H1 (cell line): ENCODE data around the gene STARD13. TPM values are rescaled to one million over a fixed set of nuclear protein-coding genes. Genes with fewer than 3 reads are reported as not detected.

Experiments used
- CTCF ChIA-PET: fragments of 300-600 bp; sonication (Branson Sonifier 250); formaldehyde crosslinking; loops from one replicate; lab custom pipeline; 2021; ENCODE audit not compliant: partially characterized antibody; lab: Charles Lee
- POLR2A ChIA-PET: fragments of 300-600 bp; sonication (Branson Sonifier 250); formaldehyde crosslinking; loops from one replicate; lab custom pipeline; 2021; ENCODE audit warnings: inconsistent platforms; ENCODE audit not compliant: partially characterized antibody; lab: Charles Lee
- DNase-seq, 2 experiments: peaks; one replicate each; pipeline versions ENCODE4 v3.0.0 to v3.0.0-alpha.2; 2010 to 2022; ENCODE audit warnings: low spot score in 2 of 2, low read depth in 1 of 2, mixed read lengths in 1 of 2
- FAIRE-seq: peaks from 2 replicates; lab custom pipeline; 2011; peaks lifted over from hg19 to GRCh38; lab: Jason Lieb, UNC
- H2AFZ ChIP-seq: 2 replicates; pipeline ENCODE4 v1.8.1; 2012; ENCODE audit warnings: low read length, inconsistent platforms
- H2AK5ac ChIP-seq: 2 replicates; pipeline ENCODE4 v1.6.1; 2013; ENCODE audit warnings: low read depth, low read length
- H2BK120ac ChIP-seq: replicated peaks from 2 replicates; pipeline ENCODE3; 2013; ENCODE audit warnings: low read depth, low read length, inconsistent platforms
- H2BK12ac ChIP-seq: 2 replicates; pipeline ENCODE4 v1.6.1; 2013; ENCODE audit warnings: low read depth, low read length
- H2BK15ac ChIP-seq: 2 replicates; pipeline ENCODE4 v1.6.1; 2013; ENCODE audit warnings: low read length
- H2BK20ac ChIP-seq: 2 replicates; pipeline ENCODE4 v1.6.1; 2013; ENCODE audit warnings: low read length
- H2BK5ac ChIP-seq: 2 replicates; pipeline ENCODE4 v1.6.1; 2013; ENCODE audit warnings: low read depth, low read length
- H3K14ac ChIP-seq: 2 replicates; pipeline ENCODE4 v1.6.1; 2013; ENCODE audit warnings: inconsistent platforms; ENCODE audit not compliant: insufficient read length
- H3K18ac ChIP-seq: 2 replicates; pipeline ENCODE4 v1.6.1; 2013; ENCODE audit warnings: low read length; ENCODE audit errors: extremely low read depth
- H3K23ac ChIP-seq: 2 replicates; pipeline ENCODE4 v1.6.1; 2013; ENCODE audit warnings: inconsistent platforms; ENCODE audit not compliant: insufficient read length
- H3K23me2 ChIP-seq: 2 replicates; pipeline ENCODE4 v1.6.1; 2013; ENCODE audit warnings: low read depth, low read length
- H3K27ac ChIP-seq: 2 replicates; pipeline ENCODE4 v1.6.1; 2011; ENCODE audit warnings: low read depth, low read length, inconsistent platforms
- H3K27me3 ChIP-seq, 4 experiments: replicated peaks in 1 of 4; 1 replicate in 1 of 4; 2 replicates in 3 of 4; pipeline versions ENCODE4 v1.6.1 to v1.8.1; 2011 to 2013; ENCODE audit warnings: low read length in 3 of 4, mild to moderate bottlenecking in 3 of 4, inconsistent platforms in 2 of 4, mixed read lengths in 2 of 4, moderate library complexity in 1 of 4; ENCODE audit not compliant: control insufficient read depth in 3 of 4, insufficient read depth in 3 of 4; ENCODE audit errors: extremely low read depth in 1 of 4
- H3K36me3 ChIP-seq, 4 experiments: 2 replicates each; pipeline versions ENCODE4 v1.6.1 to v1.8.1; 2011 to 2013; ENCODE audit warnings: mild to moderate bottlenecking in 4 of 4, low read length in 3 of 4, moderate library complexity in 2 of 4, control low read depth in 1 of 4, inconsistent platforms in 1 of 4; ENCODE audit not compliant: insufficient read depth in 4 of 4, control insufficient read depth in 2 of 4
- H3K4ac ChIP-seq: replicated peaks from 2 replicates; pipeline ENCODE3; 2013; ENCODE audit warnings: low read length, low read depth, mixed read lengths, inconsistent platforms; ENCODE audit not compliant: insufficient read length
- H3K4me1 ChIP-seq, 4 experiments: replicated peaks in 1 of 4; 1 replicate in 1 of 4; 2 replicates in 3 of 4; pipeline versions ENCODE4 v1.6.1 to v1.8.1; 2011 to 2013; ENCODE audit warnings: low read length in 3 of 4, inconsistent platforms in 2 of 4, mixed read lengths in 1 of 4; ENCODE audit not compliant: insufficient read depth in 4 of 4, control insufficient read depth in 3 of 4
- H3K4me2 ChIP-seq, 2 experiments: 2 replicates each; pipeline versions ENCODE4 v1.6.1 to v1.8.1; 2011 to 2013; ENCODE audit warnings: low read depth in 2 of 2, low read length in 2 of 2, control low read depth in 1 of 2, inconsistent platforms in 1 of 2, mild to moderate bottlenecking in 1 of 2; ENCODE audit not compliant: insufficient read depth in 1 of 2
- H3K4me3 ChIP-seq, 4 experiments: fragments of 200-600, 300-600 bp in 1 of 4; sonication (generic), shearing (Covaris generic), sonication (Bioruptor Twin) in 1 of 4; 2 replicates each; pipeline versions ENCODE4 v1.5.1 to v1.8.1; 2011 to 2016; ENCODE audit warnings: low read length in 4 of 4, low read depth in 3 of 4, control low read depth in 2 of 4, inconsistent platforms in 2 of 4, mild to moderate bottlenecking in 2 of 4, mixed read lengths in 1 of 4, moderate library complexity in 1 of 4; ENCODE audit not compliant: insufficient read depth in 2 of 4; ENCODE audit errors: extremely low read depth in 1 of 4
- H3K56ac ChIP-seq: replicated peaks from 2 replicates; pipeline ENCODE3; 2013; ENCODE audit warnings: low read depth, mild to moderate bottlenecking, mixed read lengths, low read length, inconsistent platforms; ENCODE audit not compliant: insufficient read length
- H3K79me1 ChIP-seq: 2 replicates; pipeline ENCODE4 v1.6.1; 2013; ENCODE audit warnings: low read depth, low read length, control low read depth
- H3K79me2 ChIP-seq, 2 experiments: 2 replicates each; pipeline versions ENCODE4 v1.6.1 to v1.8.1; 2012 to 2013; ENCODE audit warnings: low read length in 2 of 2, mild to moderate bottlenecking in 2 of 2, inconsistent platforms in 1 of 2; ENCODE audit not compliant: insufficient read depth in 2 of 2, control insufficient read depth in 1 of 2
- H3K9ac ChIP-seq, 4 experiments: replicated peaks in 1 of 4; 1 replicate in 1 of 4; 2 replicates in 3 of 4; pipeline versions ENCODE4 v1.6.1 to v1.8.1; 2011 to 2013; ENCODE audit warnings: low read depth in 3 of 4, low read length in 3 of 4, control low read depth in 2 of 4, mild to moderate bottlenecking in 2 of 4, moderate library complexity in 2 of 4, inconsistent platforms in 1 of 4; ENCODE audit errors: extremely low read depth in 1 of 4
- H3K9me3 ChIP-seq, 2 experiments: 2 replicates each; pipeline versions ENCODE4 v1.6.1 to v1.8.1; 2012 to 2013; ENCODE audit warnings: mild to moderate bottlenecking in 2 of 2, moderate library complexity in 2 of 2, control low read depth in 1 of 2, inconsistent platforms in 1 of 2, low read depth in 1 of 2, low read length in 1 of 2, mixed read lengths in 1 of 2; ENCODE audit not compliant: insufficient read depth in 2 of 2
- H4K20me1 ChIP-seq, 2 experiments: replicated peaks in 1 of 2; 2 replicates each; pipeline versions ENCODE3 to v1.8.1; 2011 to 2013; ENCODE audit warnings: inconsistent platforms in 2 of 2, low read length in 2 of 2, mild to moderate bottlenecking in 1 of 2; ENCODE audit not compliant: insufficient read depth in 2 of 2, control insufficient read depth in 1 of 2
- H4K5ac ChIP-seq: 2 replicates; pipeline ENCODE4 v1.6.1; 2013; ENCODE audit warnings: low read length, low read depth, mixed read lengths, inconsistent platforms; ENCODE audit not compliant: insufficient read length
- H4K8ac ChIP-seq: 2 replicates; pipeline ENCODE4 v1.8.0; 2013; ENCODE audit warnings: mild to moderate bottlenecking, moderate library complexity, low read length, inconsistent platforms; ENCODE audit not compliant: insufficient read depth; ENCODE audit errors: extremely low read depth
- H4K91ac ChIP-seq: replicated peaks from 2 replicates; pipeline ENCODE3; 2013; ENCODE audit warnings: low read length, mixed read lengths, inconsistent platforms; ENCODE audit not compliant: insufficient read length
- BRCA1 ChIP-seq: IDR thresholded peaks from 2 replicates; pipeline ENCODE4 v1.6.1; 2012; ENCODE audit warnings: low read depth, low read length, improper control_type of control experiment
- CBX8 ChIP-seq: fragments of 300-800, 300-1000 bp; sonication (generic); IDR thresholded peaks from 2 replicates; pipeline ENCODE4 v1.7.1; 2016; ENCODE audit warnings: low read depth, low read length, borderline replicate concordance
- NRF1 ChIP-seq: IDR thresholded peaks from 2 replicates; pipeline ENCODE4 v1.6.1; 2011; ENCODE audit warnings: mild to moderate bottlenecking, low read depth, low read length, improper control_type of control experiment
- POLR2AphosphoS5 ChIP-seq: IDR thresholded peaks from 2 replicates; pipeline ENCODE4 v1.6.1; 2011; ENCODE audit warnings: low read depth, low read length
- RNF2 ChIP-seq: fragments of 200-900, 300-1000 bp; sonication (generic); IDR thresholded peaks from 2 replicates; pipeline ENCODE4 v1.7.1; 2016; ENCODE audit warnings: borderline replicate concordance, low read depth, mild to moderate bottlenecking, antibody characterized with exemption, low read length; ENCODE audit not compliant: poor library complexity, severe bottlenecking; ENCODE audit errors: missing control alignments
- RXRA ChIP-seq: IDR thresholded peaks from 2 replicates; pipeline ENCODE4 v1.6.1; 2011; ENCODE audit warnings: low read depth, mild to moderate bottlenecking, low read length, moderate library complexity; ENCODE audit not compliant: insufficient read depth
- SIX5 ChIP-seq: IDR thresholded peaks from 2 replicates; pipeline ENCODE4 v1.6.1; 2011; ENCODE audit warnings: mild to moderate bottlenecking, low read depth, low read length
- TCF12 ChIP-seq: IDR thresholded peaks from 2 replicates; pipeline ENCODE4 v1.6.1; 2011; ENCODE audit warnings: low read depth, mild to moderate bottlenecking, low read length
- WGBS, 2 experiments: shearing (Covaris generic) in 1 of 2; methylation state at CpG; one replicate each; pipeline versions ENCODE4 v1.1.6 to v1.1.7; 2013 to 2015; ENCODE audit warnings: low lambda C conversion rate in 2 of 2, mixed read lengths in 2 of 2, inconsistent platforms in 1 of 2, low coverage in 1 of 2, missing lambda C conversion rate in 1 of 2; ENCODE audit not compliant: insufficient replicate concordance in 2 of 2, insufficient coverage in 1 of 2, insufficient read length in 1 of 2; ENCODE audit errors: extremely low coverage in 1 of 2, missing lambda C conversion rate in 1 of 2; 5-methylcytosine and 5-hydroxymethylcytosine counted together
- polyA plus RNA-seq, 7 experiments: library from polyadenylated mRNA; depleted of rRNA in 3 of 7; stranded (reverse) in 5 of 7; unstranded in 2 of 7; fragments of >200 nt in 5 of 7; fragments of 200-250 nt in 2 of 7; gene quantifications; 1 replicate in 5 of 7; 2 replicates in 1 of 7; 4 replicates in 1 of 7; pipeline versions ENCODE4 v1.2.1 to v1.2.3, GENCODE V29; 2011 to 2013; ENCODE audit warnings: missing spikeins in 2 of 7, mixed read lengths in 2 of 7
- total RNA-seq: library from RNA; stranded (reverse); fragmentation: NEBNext Ultra II Directional; extraction: Animal tissue kit (Norgen Biotek cat#: 25700); gene quantifications from 2 replicates; pipeline ENCODE4 v1.2.1, GENCODE V29; 2021
- TF ChIP-seq, protein P1 (sequence below): IDR thresholded peaks from 2 replicates; pipeline ENCODE4 v1.6.1; 2012; ENCODE audit warnings: inconsistent platforms
- TF ChIP-seq, protein P2 (sequence below): IDR thresholded peaks from 2 replicates; pipeline ENCODE4 v1.6.1; 2012; ENCODE audit warnings: inconsistent platforms
- TF ChIP-seq, protein P3 (sequence below): IDR thresholded peaks from 2 replicates; pipeline ENCODE4 v1.6.1; 2011; ENCODE audit warnings: low read depth, mild to moderate bottlenecking, low read length; ENCODE audit not compliant: insufficient read depth

Gene STARD13
- total and polyA plus RNA-seq, 2 of the 8 experiments (the other 6 are each of a cell fraction or from before 2014, with no cell fraction given) = 0.82 to 2.9 TPM

DNA sequence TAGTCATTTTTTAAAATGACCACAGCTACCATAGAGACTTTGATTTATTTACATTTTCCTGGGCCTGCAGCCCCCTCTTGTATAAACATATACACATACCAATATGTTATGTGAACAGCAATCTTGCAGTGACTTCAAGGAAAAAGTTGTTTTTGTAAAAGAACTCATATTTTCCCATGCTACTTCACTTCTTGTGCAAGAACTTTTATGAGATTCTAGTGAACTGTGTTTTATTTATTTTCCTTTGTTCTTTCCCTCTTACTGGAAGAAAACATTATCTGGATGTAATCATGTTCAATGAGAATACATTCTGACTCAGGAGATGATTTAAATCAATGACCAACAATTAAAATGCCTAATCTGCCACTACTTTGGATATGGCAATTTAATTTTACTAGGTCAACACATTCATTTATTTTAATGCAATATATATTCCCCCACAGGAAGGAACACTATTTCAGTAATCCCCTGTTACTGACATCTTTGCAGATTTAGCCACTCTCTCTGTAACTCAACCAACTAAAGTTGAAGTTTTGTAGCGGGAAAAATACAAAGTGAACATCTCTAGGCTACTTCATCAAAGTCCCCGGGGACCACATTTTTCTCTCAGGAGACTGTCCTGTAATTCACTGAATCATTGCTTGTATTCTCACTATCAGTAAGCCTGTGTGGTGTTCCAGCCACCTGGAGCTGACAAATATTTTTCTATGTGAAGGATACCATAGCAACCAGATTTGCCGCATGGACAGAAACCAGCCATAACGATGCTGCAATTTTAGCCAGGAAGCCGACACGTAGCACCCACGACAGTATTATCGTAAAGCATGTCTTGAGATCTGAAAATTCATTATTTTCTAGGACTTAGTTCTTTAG lies 90.5 kb downstream of the STARD13 start:
- FAIRE-seq (no peak), DNase-seq (no peak)
- H4K91ac ChIP-seq = no peak overlapping the region
- H2AK5ac ChIP-seq = no peak overlapping the region
- H4K20me1 ChIP-seq = no peaks in the 10 kb centered on the region
- no peak overlapping the region for H2BK12ac ChIP-seq
- H3K23ac ChIP-seq = no peak overlapping the region
- H3K14ac ChIP-seq = no peak overlapping the region
- no peaks in the 10 kb centered on the region for H3K79me1 ChIP-seq
- no peak overlapping the region for H2BK20ac ChIP-seq
- H3K23me2 ChIP-seq = no peaks in the 10 kb centered on the region
- H4K8ac ChIP-seq = no peak overlapping the region
- peaks cover 0 to 10% (median 2%) of the 10 kb centered on the region in 4 experiments; a peak in 2 of 7 replicates for H3K4me1 ChIP-seq
- H3K9me3 ChIP-seq = no peaks in the 10 kb centered on the region
- H3K4ac ChIP-seq = no peak overlapping the region
- no peaks in the 10 kb centered on the region for H3K79me2 ChIP-seq
- no peak overlapping the region for H3K56ac ChIP-seq
- no peaks in the 10 kb centered on the region for H3K36me3 ChIP-seq
- CTCF ChIA-PET = no interaction called here
- no peak overlapping the region for H3K4me3 ChIP-seq
- no peak overlapping the region for H3K18ac ChIP-seq
- no peak overlapping the region for H3K4me2 ChIP-seq
- H2BK5ac ChIP-seq = no peak overlapping the region
- POLR2A ChIA-PET = no interaction called here
- no peak for TF ChIP-seq BRCA1
- TF ChIP-seq CBX8 = no peak
- TF ChIP-seq, protein P1, sequence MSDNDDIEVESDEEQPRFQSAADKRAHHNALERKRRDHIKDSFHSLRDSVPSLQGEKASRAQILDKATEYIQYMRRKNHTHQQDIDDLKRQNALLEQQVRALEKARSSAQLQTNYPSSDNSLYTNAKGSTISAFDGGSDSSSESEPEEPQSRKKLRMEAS = no peak
- TF ChIP-seq POLR2AphosphoS5 = no peak
- TF ChIP-seq RXRA = no peak
- TF ChIP-seq, protein P2, sequence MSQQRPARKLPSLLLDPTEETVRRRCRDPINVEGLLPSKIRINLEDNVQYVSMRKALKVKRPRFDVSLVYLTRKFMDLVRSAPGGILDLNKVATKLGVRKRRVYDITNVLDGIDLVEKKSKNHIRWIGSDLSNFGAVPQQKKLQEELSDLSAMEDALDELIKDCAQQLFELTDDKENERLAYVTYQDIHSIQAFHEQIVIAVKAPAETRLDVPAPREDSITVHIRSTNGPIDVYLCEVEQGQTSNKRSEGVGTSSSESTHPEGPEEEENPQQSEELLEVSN = no peak
- TF ChIP-seq TCF12 = no peak
- TF ChIP-seq, protein P3, sequence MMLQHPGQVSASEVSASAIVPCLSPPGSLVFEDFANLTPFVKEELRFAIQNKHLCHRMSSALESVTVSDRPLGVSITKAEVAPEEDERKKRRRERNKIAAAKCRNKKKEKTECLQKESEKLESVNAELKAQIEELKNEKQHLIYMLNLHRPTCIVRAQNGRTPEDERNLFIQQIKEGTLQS = no peak
- TF ChIP-seq RNF2 = no peak
- no peak for TF ChIP-seq SIX5
- no peak for TF ChIP-seq NRF1
- 93% methylated on average over 8 of the region's 8 CpGs; no CpG with 5 or more reads in 1 of the 2 experiments for WGBS, 2 experiments
- H2AFZ ChIP-seq = no peak overlapping the region
- H4K5ac ChIP-seq = no peak overlapping the region
- H2BK120ac ChIP-seq = no peak overlapping the region
- no peak overlapping the region for H3K27ac ChIP-seq
- H2BK15ac ChIP-seq = no peak overlapping the region
- no peaks in the 10 kb centered on the region for H3K27me3 ChIP-seq
- H3K9ac ChIP-seq = peak overlapping the region in 1 of 4 experiments; percentile 8; a peak in 1 of 7 replicates
